Measurements from ENCODE around the gene TRIM44. TPM values are rescaled to one million over a fixed set of nuclear protein-coding genes. Genes with fewer than 3 reads are reported as not detected.

TRIM44 gene
- total and polyA plus RNA-seq, 10 of the 15 experiments (the other 5 are each of a cell fraction or from before 2014, with no cell fraction given), result 6.7 to 93.0 (median 27.6) TPM

DNA sequence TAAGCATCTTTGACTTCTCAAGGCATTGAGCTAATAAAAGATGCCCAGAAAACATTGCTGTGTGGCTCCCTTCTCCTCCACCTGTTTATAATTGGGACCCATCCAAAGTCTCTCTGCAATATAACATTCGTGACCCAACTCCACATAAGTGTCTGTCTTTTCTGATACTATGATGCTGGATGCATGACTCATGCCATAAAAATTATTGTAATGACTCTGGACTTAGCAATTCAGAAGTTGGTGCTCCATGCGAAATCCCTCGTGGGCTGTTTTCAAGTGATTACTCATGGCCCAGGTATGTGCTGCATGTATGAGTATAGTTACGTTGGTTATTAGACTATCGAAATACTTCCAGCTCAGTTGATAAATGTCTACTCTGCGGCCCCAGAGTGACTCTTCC is 32.7 kb upstream of the TRIM44 start (continued):
- no peak for TF ChIP-seq CHD1 (IDR thresholded peaks at IDR 0.05; ENCODE audit: low read depth, low read length)

DNA sequence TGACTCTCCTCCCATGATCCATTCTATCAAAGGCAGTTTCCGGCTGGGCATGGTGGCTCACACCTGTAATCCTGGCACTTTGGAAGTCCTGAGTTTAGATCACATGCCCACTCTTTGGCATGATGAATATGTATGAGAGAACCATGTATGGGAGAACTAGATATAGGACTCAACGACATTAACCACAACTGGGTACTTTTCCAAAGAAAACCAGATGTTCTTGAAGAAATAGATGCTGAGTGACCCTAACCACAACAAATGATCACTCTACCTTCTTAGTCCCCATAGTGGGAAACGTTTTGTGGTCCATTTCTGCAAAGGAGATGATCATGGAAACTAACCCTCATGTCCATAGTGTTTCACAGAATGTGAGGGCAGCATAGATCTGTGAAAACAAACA is 30.7 kb upstream of the TRIM44 start:
- no peak for FAIRE-seq

DNA sequence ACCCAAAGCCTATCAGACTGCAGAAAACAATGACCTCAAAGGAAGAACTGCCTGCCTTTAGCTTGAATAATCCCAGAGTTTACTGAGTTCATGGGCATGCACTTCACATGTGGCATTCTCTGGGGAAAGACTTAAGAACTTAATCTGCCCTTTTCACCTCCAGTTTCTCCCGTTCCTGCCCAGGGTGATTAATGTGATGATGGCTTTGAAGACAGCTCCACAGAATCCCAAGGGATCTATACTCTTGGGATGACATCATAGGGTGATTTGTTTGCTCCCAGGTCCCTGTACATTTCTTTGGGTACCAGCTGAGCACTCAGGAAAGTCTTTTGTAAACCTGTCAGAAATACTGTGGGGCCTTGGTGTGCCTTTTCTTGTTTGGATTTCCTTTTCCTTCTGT is 30.3 kb upstream of the TRIM44 start:
- intact Hi-C loops (cut with micrococcal nuclease; ENCODE audit: unreplicated experiment) (no loop called here), in situ Hi-C loops (cut with MboI) (no loop called here)
- H3K27ac ChIP-seq (ENCODE audit: control insufficient read depth, insufficient read depth), result no peak overlapping the region
- H3K4me1 ChIP-seq (ENCODE audit: control insufficient read depth, insufficient read depth, low read length), result no peaks in the 10 kb centered on the region
- 0% methylated on average over 1 of the region's 1 CpG for WGBS (ENCODE audit: insufficient coverage, insufficient replicate concordance, low lambda C conversion rate, missing lambda C conversion rate)
- no peak for DNase-seq (ENCODE audit: low read depth, low spot score)
- no peak overlapping the region for H2AFZ ChIP-seq (ENCODE audit: control insufficient read depth, low read depth, low read length)
- no TSS peak for BruUV-seq (replicated peaks)
- ChIA-PET POLR2A (no interaction called here), CTCF (no interaction called here), SMC1A (ENCODE audit: uncharacterized antibody, unreplicated experiment) (no interaction called here), RAD21 (ENCODE audit: unreplicated experiment) (no interaction called here)
- no peaks in the 10 kb centered on the region for H4K20me1 ChIP-seq (ENCODE audit: control insufficient read depth, insufficient read depth)
- no peaks in the 10 kb centered on the region for H3K36me3 ChIP-seq (ENCODE audit: control insufficient read depth in 2 of 2, insufficient read depth in 2 of 2, low read length in 1 of 2)
- H3K27me3 ChIP-seq (replicated peaks in 1 of 2; ENCODE audit: control insufficient read depth in 2 of 2, insufficient read depth in 2 of 2, low read length in 1 of 2), result peaks cover 0 to 8% of the 10 kb centered on the region in 2 experiments; a peak in 3 of 4 replicates
- FAIRE-seq, result no peak
- no peak for ATAC-seq
- no peaks in the 10 kb centered on the region for H3K79me2 ChIP-seq (ENCODE audit: control insufficient read depth, insufficient read depth, low read length)
- H3K4me3 ChIP-seq, result no peak overlapping the region
- H3K9me3 ChIP-seq (replicated peaks; ENCODE audit: control insufficient read depth, insufficient read depth, low read length), result no peaks in the 10 kb centered on the region
- no peak overlapping the region for H3K9ac ChIP-seq (ENCODE audit: control insufficient read depth, insufficient read depth, low read length)
- no peak overlapping the region for H3K4me2 ChIP-seq (ENCODE audit: control insufficient read depth, insufficient read depth)
- TF ChIP-seq CBX3 (IDR thresholded peaks at IDR 0.05; ENCODE audit: borderline replicate concordance, low read depth), result no peak
- TF ChIP-seq, protein P1, sequence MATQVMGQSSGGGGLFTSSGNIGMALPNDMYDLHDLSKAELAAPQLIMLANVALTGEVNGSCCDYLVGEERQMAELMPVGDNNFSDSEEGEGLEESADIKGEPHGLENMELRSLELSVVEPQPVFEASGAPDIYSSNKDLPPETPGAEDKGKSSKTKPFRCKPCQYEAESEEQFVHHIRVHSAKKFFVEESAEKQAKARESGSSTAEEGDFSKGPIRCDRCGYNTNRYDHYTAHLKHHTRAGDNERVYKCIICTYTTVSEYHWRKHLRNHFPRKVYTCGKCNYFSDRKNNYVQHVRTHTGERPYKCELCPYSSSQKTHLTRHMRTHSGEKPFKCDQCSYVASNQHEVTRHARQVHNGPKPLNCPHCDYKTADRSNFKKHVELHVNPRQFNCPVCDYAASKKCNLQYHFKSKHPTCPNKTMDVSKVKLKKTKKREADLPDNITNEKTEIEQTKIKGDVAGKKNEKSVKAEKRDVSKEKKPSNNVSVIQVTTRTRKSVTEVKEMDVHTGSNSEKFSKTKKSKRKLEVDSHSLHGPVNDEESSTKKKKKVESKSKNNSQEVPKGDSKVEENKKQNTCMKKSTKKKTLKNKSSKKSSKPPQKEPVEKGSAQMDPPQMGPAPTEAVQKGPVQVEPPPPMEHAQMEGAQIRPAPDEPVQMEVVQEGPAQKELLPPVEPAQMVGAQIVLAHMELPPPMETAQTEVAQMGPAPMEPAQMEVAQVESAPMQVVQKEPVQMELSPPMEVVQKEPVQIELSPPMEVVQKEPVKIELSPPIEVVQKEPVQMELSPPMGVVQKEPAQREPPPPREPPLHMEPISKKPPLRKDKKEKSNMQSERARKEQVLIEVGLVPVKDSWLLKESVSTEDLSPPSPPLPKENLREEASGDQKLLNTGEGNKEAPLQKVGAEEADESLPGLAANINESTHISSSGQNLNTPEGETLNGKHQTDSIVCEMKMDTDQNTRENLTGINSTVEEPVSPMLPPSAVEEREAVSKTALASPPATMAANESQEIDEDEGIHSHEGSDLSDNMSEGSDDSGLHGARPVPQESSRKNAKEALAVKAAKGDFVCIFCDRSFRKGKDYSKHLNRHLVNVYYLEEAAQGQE (IDR thresholded peaks at IDR 0.05; ENCODE audit: low read depth, low read length), result no peak
- TF ChIP-seq TARDBP (IDR thresholded peaks at IDR 0.05; ENCODE audit: borderline replicate concordance), result no peak
- no peak for TF ChIP-seq PAX8 (IDR thresholded peaks at IDR 0.05)
- TF ChIP-seq SUZ12 (IDR thresholded peaks at IDR 0.05; ENCODE audit: unreplicated experiment), result no peak
- TF ChIP-seq, protein P2, sequence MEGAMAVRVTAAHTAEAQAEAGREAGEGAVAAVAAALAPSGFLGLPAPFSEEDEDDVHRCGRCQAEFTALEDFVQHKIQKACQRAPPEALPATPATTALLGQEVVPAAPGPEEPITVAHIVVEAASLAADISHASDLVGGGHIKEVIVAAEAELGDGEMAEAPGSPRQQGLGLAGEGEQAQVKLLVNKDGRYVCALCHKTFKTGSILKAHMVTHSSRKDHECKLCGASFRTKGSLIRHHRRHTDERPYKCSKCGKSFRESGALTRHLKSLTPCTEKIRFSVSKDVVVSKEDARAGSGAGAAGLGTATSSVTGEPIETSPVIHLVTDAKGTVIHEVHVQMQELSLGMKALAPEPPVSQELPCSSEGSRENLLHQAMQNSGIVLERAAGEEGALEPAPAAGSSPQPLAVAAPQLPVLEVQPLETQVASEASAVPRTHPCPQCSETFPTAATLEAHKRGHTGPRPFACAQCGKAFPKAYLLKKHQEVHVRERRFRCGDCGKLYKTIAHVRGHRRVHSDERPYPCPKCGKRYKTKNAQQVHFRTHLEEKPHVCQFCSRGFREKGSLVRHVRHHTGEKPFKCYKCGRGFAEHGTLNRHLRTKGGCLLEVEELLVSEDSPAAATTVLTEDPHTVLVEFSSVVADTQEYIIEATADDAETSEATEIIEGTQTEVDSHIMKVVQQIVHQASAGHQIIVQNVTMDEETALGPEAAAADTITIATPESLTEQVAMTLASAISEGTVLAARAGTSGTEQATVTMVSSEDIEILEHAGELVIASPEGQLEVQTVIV (IDR thresholded peaks at IDR 0.05; ENCODE audit: borderline replicate concordance, partially characterized antibody), result no peak
- TF ChIP-seq, protein P3, sequence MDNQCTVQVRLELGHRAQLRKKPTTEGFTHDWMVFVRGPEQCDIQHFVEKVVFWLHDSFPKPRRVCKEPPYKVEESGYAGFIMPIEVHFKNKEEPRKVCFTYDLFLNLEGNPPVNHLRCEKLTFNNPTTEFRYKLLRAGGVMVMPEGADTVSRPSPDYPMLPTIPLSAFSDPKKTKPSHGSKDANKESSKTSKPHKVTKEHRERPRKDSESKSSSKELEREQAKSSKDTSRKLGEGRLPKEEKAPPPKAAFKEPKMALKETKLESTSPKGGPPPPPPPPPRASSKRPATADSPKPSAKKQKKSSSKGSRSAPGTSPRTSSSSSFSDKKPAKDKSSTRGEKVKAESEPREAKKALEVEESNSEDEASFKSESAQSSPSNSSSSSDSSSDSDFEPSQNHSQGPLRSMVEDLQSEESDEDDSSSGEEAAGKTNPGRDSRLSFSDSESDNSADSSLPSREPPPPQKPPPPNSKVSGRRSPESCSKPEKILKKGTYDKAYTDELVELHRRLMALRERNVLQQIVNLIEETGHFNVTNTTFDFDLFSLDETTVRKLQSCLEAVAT (IDR thresholded peaks at IDR 0.05), result no peak

More for the DNA sequence above, 30.7 kb upstream of the TRIM44 start:
- no peak for TF ChIP-seq ZNF24 (IDR thresholded peaks at IDR 0.05)
- TF ChIP-seq RBBP5 (conservative IDR thresholded peaks at IDR 0.05), result no peak
- TF ChIP-seq TCF12 (IDR thresholded peaks at IDR 0.05; ENCODE audit: low read depth, low read length), result no peak
- no peaks in the 10 kb centered on the region for H4K20me1 ChIP-seq (ENCODE audit: control insufficient read depth, insufficient read depth)
- H3K4me1 ChIP-seq (ENCODE audit: control insufficient read depth, insufficient read depth, low read length), result no peaks in the 10 kb centered on the region
- intact Hi-C loops (cut with micrococcal nuclease; ENCODE audit: unreplicated experiment), result no loop called here
- BruUV-seq (replicated peaks), result no TSS peak
- ATAC-seq, result no peak
- peaks cover 0 to 8% of the 10 kb centered on the region in 2 experiments; a peak in 3 of 4 replicates for H3K27me3 ChIP-seq (replicated peaks in 1 of 2; ENCODE audit: control insufficient read depth in 2 of 2, insufficient read depth in 2 of 2, low read length in 1 of 2)
- H3K9me3 ChIP-seq (replicated peaks; ENCODE audit: control insufficient read depth, insufficient read depth, low read length), result no peaks in the 10 kb centered on the region
- ChIA-PET POLR2A (no interaction called here), SMC1A (ENCODE audit: uncharacterized antibody, unreplicated experiment) (no interaction called here), CTCF (no interaction called here), RAD21 (ENCODE audit: unreplicated experiment) (no interaction called here)
- H3K9ac ChIP-seq (ENCODE audit: control insufficient read depth, insufficient read depth, low read length), result no peak overlapping the region
- DNase-seq (ENCODE audit: low read depth, low spot score), result no peak
- H3K4me3 ChIP-seq, result no peak overlapping the region
- no peak overlapping the region for H3K4me2 ChIP-seq (ENCODE audit: control insufficient read depth, insufficient read depth)
- in situ Hi-C loops (cut with MboI), result no loop called here
- H3K27ac ChIP-seq (ENCODE audit: control insufficient read depth, insufficient read depth), result no peak overlapping the region
- no peak overlapping the region for H2AFZ ChIP-seq (ENCODE audit: control insufficient read depth, low read depth, low read length)
- no peaks in the 10 kb centered on the region for H3K79me2 ChIP-seq (ENCODE audit: control insufficient read depth, insufficient read depth, low read length)
- 10% methylated on average over 3 of the region's 3 CpGs for WGBS (ENCODE audit: insufficient coverage, insufficient replicate concordance, low lambda C conversion rate, missing lambda C conversion rate)
- no peaks in the 10 kb centered on the region for H3K36me3 ChIP-seq (ENCODE audit: control insufficient read depth in 2 of 2, insufficient read depth in 2 of 2, low read length in 1 of 2)
